HG03108 (cell line): Measurements from ENCODE around the gene DOCK4.
A peak's percentile ranks its signal among the peaks of the same experiment; 100 is the strongest.

Source experiments
- ATAC-seq: cut with Tn5 transposase; IDR thresholded peaks from one replicate; pipeline ENCODE4 v1.9.1; 2021; ENCODE audit warnings: moderate library complexity; ENCODE audit not compliant: unreplicated experiment

DOCK4 gene

DNA sequence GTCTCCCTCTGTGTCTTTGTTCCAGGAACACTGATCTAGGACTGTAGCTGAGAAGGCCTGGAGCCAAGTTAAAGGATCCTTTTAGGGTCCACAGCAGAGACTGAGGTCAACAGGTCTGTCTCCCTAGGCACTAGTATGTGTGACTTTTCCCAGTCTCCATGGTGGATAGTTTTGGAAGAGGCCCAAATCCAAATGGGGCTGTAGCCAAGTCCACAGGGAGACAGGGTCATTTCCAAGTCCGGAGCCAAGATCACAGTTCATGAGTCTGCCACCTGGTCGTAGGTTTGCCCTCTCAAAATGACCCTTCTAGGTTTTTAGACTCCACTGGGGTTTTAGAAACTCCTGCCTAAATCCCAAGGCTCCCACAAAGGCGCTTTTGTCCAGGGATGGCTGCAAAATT lies 17.1 kb upstream of the DOCK4 start:
- ATAC-seq: no peak

DNA sequence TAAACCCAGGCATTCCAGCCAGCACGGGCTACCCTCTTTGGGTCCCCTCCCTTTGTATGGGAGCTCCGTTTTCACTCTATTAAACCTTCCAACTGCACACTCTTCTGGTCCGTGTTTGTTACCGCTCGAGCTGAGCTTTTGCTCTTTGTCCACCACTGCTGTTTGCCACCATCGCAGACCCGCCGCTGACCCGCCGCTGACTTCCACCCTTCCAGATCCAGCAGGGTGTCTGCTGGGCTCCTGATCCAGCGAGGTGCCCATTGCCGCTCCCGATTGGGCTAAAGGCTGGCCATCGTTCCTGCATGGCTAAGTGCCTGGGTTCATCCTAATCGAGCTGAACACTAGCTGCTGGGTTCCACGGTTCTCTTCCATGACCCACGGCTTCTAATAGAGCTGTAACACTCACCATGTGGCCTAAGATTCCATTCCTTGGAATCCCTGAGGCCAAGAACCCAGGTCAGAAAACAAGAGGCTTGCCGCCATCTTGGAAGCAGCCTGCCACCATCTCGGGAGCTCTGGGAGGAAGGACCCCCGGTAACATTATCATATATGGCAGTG lies 14.8 kb upstream of the DOCK4 start:
- no peak for ATAC-seq

DNA sequence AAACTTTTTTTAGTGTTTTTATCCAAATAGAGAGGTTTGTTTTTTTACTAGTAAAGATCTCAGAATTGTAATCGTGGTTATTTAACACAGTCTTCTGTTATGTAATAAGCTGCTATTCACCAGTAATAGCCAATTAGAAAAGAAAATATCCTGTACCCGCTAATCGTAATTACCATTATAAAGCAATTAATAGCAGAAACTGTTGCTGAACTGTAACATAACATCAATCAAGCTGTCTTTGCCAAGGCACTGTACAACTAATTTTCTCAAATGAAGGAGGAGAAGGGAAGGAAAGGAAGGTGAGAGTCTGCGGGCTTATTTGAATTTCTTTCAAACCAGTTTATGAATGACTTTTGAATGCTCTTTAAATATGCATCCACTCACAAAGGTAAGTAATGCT lies 9.6 kb upstream of the DOCK4 start:
- ATAC-seq: no peak

DNA sequence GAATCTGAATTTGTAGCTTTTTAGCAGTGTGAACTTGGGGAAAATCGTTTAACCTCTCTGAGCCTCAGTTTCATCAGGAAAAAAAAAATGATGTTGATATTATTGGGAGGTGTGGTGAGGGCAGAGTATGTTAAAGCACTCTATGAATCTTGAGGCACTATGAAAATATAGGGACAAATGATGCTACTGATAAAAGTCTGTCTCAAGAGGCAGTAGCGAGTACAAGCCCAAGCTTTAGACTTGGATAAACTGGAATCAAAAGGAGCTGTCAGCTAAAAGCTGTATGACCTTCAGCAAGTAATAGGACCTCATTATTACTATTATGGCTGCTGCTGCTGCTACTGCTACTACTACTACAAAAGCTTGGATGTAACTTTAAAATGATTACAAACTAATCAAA lies 8.7 kb upstream of the DOCK4 start:
- ATAC-seq: no peak

DNA sequence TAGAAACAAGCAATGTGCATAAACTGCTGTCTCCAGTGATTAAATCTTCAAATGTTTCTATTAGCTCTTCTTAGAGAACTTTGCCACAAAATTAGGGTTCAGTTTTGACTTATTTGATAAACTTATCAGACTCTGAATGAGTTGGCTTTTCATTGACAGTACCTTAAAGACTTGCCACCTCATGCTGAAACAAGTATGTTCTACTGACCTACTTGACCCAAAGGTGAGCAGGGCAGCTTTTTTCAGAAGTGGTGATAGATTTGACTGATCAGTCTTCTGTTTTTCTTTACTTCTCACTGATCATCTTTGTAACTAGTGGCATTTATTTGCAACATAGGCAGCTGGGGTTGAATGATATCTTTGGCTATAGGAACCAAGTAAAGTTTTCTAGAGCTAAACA lies 8.1 kb upstream of the DOCK4 start:
- no peak for ATAC-seq

DNA sequence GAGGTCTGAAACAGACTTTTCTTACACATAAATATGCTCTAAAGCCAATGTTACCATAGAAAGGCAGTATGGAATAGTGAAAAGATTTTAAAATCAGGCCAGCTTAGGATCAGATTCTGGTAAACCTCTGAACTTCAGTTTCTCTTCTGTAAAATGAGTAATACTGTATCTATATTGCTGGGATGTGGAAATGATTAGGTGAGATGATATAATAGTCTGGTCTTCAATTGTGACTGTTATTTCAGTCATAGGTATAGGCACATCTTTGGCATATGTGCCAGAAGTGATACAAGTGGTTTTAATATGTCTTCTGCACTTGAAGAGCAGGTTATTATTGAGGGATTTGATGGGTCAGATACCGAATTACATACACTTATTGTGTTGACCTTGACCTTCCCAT lies 7.5 kb upstream of the DOCK4 start:
- ATAC-seq: no peak

DNA sequence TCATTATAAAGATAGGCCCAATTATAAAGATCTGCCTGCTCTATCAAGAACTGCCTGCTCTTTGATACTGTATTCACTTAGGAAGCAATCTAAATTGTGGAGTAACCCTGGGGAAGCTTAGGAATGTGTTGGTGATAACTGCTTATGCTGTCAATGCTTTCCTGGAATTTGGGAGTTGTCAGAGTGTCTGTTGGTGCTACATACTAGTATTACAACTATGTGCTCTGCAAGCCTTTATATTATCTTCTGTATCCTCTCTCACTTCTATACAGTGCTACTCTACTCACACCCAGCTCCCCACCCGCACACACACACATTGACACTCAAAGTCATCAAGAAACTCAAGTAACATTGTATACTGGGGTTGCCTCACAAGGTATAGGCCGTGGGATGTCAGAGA lies 6.4 kb upstream of the DOCK4 start:
- ATAC-seq: no peak

DNA sequence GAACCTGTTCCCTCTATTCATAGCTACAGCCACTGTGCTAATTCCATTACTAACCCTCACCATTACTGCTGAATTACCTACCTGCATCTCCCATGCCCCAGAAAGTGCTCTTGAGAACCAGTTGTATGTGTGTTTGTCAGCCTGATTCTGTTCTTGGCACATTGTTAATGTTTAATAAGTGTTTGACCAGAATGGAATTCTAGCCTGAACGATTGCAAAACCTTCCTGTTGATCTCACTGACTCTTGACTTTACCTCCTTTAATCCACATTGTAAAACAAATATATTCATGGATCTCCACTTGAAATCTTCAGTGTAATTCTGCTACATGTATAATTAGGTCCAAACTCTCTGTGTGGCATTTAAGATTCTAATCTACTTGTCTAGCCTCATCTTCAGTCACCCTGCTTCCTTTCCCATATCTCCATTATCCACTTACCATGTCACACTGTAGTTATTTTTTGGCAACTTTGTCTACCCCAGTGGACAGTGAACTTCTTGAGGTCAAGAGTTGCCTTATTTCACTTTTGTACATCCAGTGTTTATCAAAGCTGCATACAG lies 5.2 kb upstream of the DOCK4 start:
- no peak for ATAC-seq

DNA sequence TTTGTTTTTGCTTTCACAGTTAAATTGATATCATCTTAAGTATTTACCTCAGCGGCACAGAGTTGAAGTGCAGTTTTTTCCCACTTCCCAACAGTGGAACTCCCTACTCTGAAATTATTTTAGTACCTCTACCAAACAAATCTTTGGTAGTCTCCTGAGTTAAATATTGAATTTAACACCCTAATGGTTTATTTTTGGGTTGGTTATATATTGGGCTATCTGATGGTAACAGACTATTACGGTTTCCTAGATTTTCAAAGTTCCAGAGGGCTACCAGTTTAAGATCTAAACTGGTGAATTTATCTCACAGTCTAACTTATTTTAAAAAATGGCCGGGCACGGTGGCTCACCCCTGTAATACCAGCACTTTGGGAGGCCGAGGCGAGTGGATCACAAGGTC lies 1.6 kb upstream of the DOCK4 start:
- ATAC-seq: no peak

DNA sequence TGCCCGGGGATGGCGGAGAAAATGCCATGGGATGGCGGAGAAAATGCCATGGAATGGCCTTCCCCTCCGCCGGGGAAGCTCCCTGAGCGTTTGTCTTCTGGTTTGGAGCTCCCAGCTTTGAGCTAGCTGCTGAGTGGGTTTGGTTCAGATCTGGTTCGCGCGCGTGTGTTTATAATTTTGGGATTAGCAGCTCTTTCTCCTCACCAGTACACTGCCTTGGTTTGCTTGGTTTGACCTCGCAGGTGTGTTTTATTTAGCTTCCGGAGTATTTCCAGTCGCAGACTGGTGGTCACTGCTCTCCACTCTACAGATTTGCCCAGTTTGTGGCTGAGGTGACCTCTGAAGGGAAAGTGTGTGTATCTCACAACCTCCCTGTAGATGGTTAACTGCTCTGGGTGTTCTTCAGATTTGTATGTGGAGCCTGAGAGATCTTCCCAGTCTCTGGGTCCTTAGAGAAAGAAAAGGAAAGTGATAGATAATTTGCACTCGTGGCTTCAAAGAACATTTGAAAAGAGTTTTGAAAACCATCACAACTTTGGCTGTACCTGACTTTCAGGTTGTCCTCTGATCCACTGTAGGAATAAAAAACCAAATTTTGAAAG lies 893 bp upstream of the DOCK4 start:
- ATAC-seq: no peak

DNA sequence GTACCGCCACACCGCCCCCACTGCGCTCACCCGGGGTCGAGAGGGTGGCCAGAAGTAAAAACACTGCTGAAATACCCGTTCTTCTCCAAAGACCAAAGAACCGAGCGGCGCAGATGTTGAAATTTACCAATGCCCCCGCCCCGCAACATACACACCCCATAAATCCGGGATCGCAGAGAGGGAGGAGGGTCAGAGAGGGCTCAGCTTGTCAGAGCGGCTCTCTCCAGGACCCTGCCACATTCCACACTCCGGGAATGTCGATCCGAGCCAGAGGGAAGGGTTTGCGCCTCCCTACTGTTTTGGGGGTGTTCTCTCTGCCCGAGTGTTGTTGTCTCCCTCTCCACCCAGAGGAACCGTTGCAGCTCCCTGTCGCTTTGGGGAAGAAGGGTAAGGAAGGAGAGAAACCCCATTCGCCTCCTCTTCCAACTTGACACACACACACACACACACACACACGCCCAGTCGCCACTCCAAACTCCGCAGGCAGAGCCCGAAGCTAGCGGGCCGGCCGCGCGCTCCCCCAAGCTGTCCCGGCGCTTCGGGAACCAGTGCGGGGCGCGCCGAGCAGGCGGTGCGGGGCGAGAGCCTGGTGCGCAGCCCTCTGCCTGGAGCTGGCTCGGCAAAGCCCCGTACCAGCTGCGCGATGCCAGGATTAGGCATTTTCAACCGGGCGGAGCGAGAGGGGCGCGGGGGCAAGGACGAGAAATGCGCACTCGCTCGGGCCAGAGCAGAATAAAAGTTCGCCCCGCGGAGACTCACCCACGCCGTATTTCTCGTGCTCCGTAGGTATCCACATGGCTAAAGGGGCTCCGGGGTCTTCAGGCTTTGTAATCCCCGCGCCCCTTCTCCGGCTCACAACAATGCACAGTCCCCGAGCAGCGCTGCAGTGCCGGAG lies 609 bp downstream of the DOCK4 start:
- ATAC-seq: peak; percentile 1

DNA sequence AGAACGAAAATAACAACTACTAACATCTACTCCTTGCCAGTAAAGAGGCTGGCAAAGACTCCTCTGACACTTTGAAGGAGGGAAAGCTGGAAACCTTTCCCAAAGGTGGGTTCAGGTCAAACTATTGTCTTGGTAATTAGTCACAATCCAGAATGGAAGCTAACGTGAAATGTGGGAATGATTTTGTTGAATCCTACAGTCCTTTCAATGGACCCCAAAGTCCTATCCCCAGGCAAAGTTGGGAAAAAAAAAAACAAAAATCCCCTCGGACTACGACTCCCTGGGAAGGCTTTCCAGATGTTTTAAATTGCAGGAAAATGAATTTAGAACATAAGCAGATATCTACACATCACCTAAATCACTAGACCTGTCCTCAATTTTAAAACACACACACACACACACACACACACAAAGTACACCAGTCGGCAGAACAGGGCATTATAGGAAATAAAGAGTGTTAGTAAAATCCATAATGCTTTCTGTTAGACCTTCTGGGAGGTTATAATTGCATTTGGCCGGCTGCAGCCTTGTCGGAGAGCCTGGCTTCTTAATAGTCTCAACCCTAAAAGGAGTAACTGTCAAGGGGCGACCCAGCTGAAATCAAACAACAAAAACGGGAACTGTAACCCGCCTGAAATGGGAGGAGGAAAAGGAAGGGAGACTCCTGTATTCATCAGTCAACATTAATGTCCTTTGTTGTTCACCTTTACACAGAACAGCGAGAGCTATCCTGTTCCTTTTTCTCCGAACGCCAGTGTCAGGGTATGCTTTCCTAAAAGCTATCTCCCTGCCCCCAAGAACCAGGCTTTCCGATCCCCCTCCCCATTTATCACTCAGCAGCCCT lies 1.5 kb downstream of the DOCK4 start:
- ATAC-seq: no peak

DNA sequence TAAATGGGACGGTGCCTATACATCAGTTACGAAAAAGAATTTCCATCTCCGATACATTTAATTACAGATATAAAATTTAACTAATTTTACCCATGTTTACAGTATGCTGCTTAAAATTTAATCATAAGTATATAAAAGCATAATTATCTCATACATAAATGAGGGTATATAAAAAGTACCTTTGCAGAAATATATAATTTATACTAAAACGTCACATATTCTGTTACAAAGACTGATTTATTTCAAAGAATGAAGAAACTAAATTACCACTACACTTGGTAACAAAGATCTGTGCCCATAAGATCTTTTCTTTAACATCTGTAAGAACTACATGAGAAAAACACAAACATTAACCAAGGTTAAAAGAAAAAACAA lies 2.8 kb downstream of the DOCK4 start:
- no peak for ATAC-seq

DNA sequence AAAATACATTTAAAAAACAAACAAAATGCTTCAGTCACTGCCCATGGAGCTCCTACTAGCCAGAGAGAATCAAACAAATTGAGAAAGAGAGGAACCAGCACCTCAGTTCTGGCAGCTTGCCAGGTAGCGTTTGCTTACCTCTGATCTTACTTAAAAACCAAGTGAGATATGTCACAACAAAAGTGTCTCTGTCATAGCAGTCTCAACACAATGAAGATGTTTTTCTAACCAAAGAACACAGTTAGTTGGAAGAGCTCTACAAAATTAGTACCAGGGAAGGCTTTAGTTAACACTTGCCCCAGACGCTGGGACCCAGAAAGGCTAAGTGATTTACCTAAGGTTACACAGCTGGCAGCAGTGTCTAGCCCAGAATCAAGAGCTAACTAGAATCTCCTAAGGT lies 3.4 kb downstream of the DOCK4 start:
- no peak for ATAC-seq

DNA sequence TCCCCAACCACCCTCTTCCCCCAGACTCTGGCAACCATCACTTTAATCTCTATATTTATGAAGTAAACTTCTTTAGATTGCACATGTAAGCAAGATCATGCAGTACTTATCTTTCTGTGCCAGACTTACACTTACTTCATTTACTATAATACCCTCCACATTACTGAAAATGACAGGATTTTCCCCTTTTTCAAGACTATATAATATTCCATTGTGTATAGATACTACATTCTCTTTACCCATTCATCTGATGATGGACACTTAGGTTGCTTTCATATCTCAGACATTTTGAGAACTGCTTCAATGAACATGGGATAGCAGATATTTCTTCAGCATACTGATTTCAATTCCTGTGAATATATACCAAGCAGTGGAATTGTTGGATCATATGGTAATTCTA lies 4.4 kb downstream of the DOCK4 start:
- no peak for ATAC-seq

DNA sequence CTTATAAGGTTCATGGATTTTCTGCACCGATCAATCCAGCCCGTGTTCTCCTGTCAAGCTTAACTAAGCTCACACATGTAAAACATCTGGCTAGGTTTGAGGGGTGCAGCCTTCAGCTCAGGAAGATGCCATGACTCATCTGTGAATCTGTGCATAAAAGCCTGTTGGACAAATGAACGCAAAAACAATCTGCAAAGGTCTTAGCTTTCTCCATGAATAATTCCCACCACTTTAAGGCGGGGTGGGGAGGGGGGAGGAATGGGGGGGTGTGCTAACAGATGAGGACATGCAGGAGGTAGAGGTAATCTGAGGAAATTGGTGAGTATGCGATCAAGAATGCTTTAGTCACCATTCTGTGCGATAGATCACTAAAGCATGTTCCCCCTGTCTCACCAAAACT lies 4.8 kb downstream of the DOCK4 start:
- ATAC-seq: no peak

DNA sequence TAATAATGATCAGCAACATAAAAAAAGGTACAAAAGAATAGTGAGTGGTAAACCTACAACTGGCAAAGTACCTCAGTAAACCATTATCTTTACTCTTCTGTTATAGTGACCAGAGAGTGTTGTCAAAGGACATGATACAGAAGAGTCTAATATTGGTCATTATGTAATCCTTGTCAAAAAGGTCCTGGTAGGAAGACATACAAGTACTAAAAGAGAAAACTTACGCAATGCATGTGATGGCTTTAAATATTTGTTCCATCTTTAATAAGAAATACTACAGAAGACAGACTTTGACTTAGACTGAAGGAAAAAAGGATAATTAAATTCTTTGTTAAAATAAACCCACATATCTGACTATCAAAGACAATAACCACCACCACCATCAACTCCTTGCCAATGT lies 6.5 kb downstream of the DOCK4 start:
- ATAC-seq: no peak

DNA sequence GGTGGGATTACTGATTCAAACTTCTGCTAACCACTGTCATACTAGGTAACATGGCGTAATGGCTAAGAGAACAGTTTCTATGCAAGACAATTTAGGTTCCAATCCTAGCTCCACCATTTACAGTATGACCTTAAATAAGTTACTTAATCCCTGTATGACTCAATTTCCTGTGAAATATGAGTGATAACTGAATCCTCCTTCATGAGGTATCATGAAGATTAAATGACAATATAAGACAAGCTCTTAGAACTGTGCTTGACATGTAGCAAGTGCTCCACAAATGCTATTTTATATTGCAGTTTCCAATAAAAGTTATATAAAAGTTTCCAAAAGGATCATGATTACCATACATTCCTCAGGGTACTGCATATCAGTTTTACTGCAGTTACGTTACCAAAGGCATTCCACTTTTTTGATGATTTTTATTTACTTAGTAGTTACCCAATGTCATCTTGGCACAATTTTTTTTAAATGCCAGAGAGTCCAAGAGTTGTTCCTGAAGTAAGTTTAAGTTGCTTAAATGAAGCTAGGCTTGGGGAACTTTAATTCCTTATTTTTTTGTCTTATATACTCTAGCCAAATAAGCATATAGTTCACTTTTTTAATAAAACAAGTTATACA lies 7.1 kb downstream of the DOCK4 start:
- ATAC-seq: no peak

DNA sequence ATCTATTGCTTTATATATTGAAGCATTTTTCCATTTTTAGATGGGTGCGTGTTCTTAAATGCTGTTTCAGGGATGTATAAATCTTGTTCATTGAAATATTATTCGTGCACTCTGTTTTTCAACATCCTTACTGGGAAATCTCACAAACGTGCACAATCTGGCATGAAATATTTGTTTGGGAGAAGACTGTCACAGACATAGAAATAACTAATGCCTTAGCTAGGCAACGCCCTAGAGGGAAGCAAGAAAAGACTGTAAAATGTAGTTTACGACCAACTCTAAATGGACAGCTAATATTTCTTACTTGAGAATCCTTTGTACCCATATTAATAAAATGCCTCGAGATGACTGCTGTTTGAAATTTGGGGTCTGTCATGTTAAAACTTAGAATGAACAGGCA lies 8.9 kb downstream of the DOCK4 start:
- no peak for ATAC-seq

DNA sequence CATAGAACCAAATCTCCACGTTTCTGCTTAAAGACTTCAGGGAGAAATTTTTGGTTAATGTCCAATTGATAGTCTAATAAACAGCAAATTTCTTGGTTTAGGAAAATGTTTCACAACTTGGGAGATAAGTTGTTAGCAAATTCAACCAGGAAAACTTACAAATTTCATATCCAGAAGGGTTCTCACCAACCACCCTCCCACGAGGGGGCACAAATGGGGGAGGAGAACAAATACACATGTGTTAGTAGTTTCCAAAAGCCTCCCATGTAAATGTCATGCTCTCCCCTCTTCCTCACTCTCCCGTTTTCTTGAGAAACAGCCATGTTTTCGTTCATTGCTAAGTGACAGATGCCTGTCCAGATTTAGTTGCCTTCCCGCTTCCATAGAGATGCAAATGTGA lies 10.5 kb downstream of the DOCK4 start:
- ATAC-seq: no peak
